Fibroblast of the aortic adventitia (primary cell): ENCODE results near the gene ELAVL2. TPM values are rescaled to one million over a fixed set of nuclear protein-coding genes. Genes with fewer than 3 reads are reported as not detected.

Source experiments
- DNase-seq: peaks from one replicate; pipeline ENCODE4 v3.0.0-alpha.2; 2010; ENCODE audit warnings: low read depth
- H3K4me3 ChIP-seq: 2 replicates; pipeline ENCODE4 v1.5.1; 2011; ENCODE audit warnings: low read depth, mild to moderate bottlenecking, control low read depth, low read length, moderate library complexity
- total RNA-seq: library from RNA; depleted of rRNA; stranded (reverse); fragments of >200 nt; gene quantifications from 2 replicates; pipeline ENCODE4 v1.2.3, GENCODE V29; 2012; ENCODE audit warnings: low replicate concordance
- TF ChIP-seq, protein P1 (sequence below): IDR thresholded peaks from 2 replicates; pipeline ENCODE4 v1.5.1; 2011; ENCODE audit warnings: mild to moderate bottlenecking, low read length, control low read depth, inconsistent platforms; ENCODE audit not compliant: insufficient read depth

ELAVL2 gene
- total RNA-seq, 1 donor = 0.81 TPM

DNA sequence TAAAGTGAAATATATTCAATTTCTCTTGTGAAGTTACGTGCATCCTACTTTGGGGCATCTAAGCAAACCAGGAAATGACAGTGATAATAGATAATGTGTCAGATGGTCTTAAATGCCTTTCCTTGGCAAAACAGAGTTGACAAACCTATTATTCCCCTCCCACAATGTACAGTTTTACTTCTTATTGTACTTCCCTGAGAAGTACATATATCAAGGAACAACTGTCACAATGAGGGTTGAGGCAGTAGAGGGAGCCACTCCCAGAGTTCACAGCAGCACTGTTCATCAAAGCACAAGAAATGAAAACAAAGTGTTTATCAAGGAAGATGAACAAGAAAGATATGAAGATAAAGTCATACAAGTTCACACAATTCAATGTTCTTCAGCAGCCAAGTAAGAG lies 41.1 kb downstream of the ELAVL2 start:
- no peak for DNase-seq
- TF ChIP-seq, protein P1, sequence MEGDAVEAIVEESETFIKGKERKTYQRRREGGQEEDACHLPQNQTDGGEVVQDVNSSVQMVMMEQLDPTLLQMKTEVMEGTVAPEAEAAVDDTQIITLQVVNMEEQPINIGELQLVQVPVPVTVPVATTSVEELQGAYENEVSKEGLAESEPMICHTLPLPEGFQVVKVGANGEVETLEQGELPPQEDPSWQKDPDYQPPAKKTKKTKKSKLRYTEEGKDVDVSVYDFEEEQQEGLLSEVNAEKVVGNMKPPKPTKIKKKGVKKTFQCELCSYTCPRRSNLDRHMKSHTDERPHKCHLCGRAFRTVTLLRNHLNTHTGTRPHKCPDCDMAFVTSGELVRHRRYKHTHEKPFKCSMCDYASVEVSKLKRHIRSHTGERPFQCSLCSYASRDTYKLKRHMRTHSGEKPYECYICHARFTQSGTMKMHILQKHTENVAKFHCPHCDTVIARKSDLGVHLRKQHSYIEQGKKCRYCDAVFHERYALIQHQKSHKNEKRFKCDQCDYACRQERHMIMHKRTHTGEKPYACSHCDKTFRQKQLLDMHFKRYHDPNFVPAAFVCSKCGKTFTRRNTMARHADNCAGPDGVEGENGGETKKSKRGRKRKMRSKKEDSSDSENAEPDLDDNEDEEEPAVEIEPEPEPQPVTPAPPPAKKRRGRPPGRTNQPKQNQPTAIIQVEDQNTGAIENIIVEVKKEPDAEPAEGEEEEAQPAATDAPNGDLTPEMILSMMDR = no peak
- H3K4me3 ChIP-seq = no peak overlapping the region

DNA sequence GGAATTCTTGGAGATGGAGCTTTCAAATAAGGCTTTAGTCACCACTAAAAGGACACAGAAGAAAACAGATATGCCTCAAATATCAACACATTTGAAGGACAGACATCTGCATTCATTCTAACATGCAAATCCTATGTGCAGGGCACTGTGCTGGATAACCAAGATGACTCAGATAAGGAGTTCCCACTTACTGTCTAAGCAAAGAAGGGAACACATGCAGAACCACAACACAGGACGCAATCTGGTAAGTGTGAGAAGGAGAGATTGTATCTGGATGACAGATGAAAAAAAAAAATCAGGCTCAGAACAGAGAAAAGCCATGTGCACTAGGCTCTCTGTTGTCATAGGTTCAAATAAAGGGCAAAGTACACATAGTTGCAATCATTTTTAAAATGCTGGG lies 42.5 kb downstream of the ELAVL2 start:
- H3K4me3 ChIP-seq = no peak overlapping the region
- TF ChIP-seq, protein P1 = no peak
- DNase-seq = no peak

- H3K4me3 ChIP-seq = no peak overlapping the region
- DNase-seq = no peak
- TF ChIP-seq, protein P1 = no peak
Measured at GRCh38 chr9:23779220-23779619, 46.8 kb downstream of the ELAVL2 start.

DNA sequence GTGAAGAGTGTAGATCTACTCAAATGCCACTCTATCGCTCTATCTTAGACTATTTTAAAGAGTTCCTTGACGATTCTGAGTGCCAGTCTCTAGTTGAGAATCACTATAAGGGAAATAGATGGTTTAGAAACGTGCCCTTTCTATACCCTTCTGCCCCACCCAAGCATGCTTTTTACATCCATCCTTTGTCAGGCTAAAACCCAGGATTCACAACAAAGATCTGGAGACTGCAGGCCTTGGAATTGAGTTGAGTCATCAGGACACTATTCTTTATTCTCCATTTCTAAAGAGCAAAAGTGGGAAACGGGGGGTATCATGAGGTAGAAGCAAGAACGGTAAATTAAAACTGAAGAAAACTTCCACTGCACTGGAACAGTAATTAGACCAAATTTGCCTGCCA lies 48.7 kb downstream of the ELAVL2 start:
- DNase-seq = no peak
- no peak overlapping the region for H3K4me3 ChIP-seq
- TF ChIP-seq, protein P1 = no peak

DNA sequence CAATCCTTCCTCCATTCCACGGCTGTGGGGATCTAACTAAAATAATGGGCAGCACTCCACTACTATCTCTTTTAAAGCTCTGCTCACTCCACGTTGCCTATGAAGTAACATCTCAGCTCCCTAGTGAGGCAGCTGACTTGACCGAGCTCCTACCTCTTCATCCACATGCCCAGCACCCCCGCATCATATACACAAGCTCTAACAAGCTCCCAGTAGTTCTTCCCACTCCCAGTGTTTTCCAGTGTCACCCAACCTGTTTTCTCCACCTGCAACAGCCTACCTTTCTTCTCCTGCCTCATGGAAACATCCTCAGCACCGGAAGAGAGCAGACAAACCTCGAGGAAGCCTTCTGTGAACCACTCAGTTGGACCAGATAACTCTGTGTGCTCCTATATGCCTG lies 50.5 kb downstream of the ELAVL2 start:
- no peak overlapping the region for H3K4me3 ChIP-seq
- DNase-seq = no peak
- TF ChIP-seq, protein P1 = no peak

- H3K4me3 ChIP-seq = no peak overlapping the region
- no peak for DNase-seq
- TF ChIP-seq, protein P1 = no peak
Measured at GRCh38 chr9:23774266-23774665, 51.8 kb downstream of the ELAVL2 start.

DNA sequence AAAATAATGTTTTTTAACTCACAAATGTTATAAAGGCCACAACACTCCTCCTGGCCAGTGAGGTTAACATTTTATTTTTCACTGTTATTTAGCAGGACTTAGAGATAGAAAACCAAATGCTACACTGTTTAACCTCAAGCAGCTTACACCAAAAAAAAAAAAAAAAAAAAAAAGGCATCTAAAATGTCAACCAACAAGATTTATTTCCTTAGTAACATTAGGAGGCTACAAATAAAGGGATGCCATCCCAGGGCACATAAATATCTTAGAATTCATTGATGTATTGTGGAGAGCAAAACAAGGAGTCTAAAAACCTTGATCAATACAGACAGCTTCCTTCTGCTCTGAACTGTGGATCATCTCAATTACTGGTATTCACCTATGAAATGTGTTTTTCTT lies 53.7 kb downstream of the ELAVL2 start:
- DNase-seq = no peak
- H3K4me3 ChIP-seq = no peak overlapping the region
- TF ChIP-seq, protein P1 = no peak
